Stimulated activated CD4-positive, alpha-beta T cell treated with anti-CD3 and anti-CD28 coated beads, Interleukin-4, amount 100 ng/mL, for 4 hours (primary cell): ENCODE data around the gene KCTD17.

Experiments
- DNase-seq, 2 experiments: peaks; one replicate each; pipeline ENCODE4 v3.0.0-alpha.2; 2020

Gene KCTD17

DNA sequence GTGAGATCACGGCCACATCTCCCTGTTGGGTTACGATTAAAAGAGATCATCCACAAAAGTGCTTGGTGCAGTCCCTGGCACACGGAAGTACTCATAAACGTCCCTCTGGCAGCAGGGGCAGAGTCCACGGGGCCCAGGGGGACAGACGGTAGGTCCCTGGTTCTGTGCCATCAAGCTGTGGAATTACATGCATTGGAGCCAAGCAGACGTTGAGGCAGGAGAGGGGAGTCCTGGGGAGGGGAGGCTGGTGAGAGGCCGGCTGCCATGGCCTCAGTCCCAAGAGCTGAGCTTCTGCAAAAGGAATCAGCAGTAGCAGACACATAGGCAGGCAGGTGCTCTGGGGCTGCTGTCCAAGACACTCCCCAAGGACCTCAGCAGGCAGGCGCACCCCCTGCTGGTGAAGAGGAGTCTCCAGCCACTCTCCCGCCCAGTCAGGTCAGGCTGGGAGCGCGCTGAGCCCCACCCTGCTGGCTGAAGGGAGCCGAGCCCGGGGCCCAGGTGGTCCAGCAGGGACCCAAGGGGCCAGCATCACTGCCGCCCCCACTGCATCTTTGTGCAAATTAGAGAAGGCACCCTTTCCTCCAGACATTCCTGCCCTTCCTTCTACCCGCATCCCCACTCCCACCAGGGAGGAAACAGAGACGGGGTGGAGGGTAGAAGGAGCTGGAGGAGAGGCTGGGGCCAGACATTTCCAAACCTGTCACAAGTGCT, 7.6 kb upstream of the KCTD17 start:
- DNase-seq = peak; percentile 28 to 50

DNA sequence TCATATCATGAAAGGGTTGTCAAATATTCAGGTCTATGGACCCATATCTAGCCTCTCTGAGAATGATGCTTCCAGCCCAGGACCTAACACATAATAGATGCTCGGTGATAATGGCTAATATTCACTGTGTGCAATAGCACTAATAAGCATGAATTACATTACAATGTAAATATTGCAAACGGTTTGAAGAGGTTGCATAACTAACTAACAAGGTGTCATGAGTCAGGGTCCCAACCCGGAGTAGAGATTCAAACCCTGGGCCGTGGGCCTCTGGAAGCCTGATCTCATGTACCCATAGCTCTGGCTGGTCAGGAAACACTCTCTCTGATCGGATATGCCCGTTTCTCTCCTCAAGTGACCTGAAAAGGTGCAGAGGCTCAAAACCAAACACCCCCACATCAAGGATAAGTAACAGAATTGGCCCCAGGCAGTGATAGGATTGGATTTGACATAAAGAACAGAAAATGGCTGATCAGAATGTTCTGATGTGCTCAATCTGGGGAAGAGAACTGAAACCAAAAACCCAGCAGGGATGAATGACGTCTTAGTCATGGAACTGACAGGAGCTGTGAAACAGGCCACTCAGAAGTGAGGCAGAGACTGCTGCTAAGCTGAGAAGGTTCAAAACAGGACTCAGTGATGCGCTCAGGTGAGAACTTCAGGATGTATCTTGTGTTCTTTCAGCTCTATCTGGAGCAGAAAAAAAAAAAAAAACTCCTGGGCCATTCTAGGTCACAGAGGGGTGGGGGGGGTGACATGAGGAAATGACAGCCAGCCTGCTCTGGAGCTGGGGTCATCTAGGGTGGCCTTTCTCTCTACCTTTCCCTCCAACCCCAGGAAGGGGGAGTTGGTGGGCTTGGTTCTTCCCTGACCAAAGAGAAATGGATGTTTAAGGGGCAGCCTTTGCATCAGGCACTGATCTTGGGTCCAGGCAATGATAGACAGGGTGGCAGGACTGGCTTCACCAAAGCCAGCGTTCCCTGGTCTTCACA, 6.6 kb upstream of the KCTD17 start:
- no peak for DNase-seq

DNA sequence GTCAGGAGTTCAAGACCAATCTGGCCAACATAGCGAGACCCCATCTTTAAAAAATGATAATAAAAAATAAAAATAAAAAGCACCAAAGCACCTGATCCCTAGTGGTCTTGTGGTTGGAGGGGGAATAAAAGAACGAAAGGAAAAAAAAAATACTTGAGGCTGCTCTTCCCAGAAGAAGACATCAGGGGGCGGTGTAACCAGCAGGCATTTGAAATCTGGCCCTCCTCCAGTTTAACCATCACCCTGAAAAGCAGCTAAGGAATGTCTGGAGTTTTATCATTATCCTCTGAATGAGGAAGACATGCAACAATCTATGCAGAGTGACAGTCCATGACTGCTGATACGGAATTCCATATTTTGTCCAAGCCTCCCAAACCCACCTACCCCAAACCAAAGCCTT, 5.6 kb upstream of the KCTD17 start:
- no peak for DNase-seq

DNA sequence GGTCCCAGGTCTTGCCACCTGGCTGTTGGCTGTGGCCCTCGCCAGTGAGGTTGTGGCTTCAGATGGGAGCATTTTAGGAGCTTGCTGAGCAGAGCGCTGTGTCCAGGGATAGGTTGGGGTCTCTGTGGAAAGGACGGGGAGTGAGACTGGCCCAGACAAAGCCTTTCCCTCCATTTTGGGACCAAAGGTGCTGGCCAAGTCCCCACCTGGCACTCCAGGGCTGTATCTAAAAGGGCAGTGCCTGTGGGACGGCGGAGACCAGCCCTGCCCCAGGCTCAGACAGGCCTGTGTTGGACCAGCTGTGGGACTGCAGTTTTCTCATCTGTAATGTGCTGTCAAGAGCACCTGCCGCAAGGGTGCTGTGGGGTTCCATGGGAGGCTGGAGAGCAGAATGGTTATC, 5.0 kb upstream of the KCTD17 start:
- DNase-seq = no peak

DNA sequence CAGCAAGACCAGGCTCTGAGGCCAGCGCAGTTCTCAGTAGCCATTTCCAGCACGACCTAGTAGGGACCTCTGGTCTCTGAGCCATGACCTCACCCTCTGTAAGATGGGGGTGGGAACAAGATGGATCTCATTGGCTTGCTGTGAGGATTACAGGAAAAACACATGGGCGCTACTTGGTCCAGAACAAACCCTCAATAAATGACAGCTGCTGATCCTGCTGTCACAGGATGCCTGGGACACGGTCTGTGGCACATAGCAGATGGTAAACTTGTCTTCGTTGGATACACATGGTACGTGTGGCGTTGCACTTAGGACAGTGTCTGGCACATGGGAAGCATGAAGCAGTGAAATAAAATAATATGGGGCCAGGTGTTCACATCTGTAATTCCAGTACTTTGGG, 4.5 kb upstream of the KCTD17 start:
- no peak for DNase-seq

DNA sequence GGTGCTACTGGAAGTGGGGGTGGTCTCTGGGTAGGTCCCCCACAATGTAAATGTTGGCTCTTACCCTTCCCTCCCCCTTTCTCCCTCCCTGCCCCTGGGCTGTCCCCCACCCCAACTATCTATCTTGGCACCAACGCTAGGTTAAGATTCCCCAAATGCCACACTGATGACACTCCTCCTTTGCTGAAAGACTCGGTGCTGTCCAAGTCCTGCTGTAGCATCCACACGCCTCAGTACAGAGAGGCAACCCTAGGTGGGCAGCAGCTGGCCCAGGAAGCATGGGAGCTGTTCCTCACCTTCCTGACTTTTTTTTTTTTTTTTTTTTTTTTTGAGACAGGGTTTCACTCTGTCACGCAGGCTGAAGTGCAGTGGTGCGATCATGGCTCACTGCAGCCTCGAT, 3.4 kb upstream of the KCTD17 start:
- no peak for DNase-seq

DNA sequence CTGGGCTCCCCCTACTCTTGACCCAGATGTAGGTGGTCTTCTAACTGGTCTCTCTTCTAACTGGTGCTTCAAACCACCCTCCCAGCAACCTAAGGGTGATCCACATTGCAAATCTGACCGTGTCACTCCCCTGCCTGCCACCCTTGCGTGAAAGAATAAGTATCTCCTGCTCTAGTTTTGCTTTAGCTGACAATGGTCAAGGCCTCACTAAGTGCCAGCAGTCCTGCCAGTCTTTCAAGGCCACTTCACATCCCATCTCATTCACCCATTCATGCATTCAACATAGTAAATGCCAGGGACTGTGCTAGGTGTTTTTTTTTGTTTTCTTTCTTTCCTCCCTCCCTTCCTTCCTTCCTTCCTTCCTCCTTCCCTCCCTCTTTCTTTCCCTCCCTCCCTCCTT, 2.3 kb upstream of the KCTD17 start:
- DNase-seq = no peak

DNA sequence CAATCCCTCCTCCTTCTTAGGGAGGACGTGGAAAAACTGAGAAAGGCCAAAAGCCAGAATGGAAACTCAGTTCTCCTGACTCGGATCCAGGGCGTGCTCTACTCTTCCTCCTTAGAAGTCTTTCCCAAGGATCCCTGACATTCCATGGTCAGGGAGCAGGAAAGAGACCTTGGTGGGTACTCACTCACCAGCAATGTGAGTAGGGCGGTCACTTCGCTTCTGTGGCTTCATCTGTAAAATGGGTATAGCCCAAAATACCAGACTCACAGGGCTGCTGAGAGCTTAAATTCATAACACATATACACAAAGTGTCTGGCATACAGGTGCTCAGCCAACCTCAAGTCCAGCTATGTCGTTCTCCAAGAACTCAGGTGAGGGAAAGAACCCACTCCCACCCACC, 629 bp upstream of the KCTD17 start:
- no peak for DNase-seq

DNA sequence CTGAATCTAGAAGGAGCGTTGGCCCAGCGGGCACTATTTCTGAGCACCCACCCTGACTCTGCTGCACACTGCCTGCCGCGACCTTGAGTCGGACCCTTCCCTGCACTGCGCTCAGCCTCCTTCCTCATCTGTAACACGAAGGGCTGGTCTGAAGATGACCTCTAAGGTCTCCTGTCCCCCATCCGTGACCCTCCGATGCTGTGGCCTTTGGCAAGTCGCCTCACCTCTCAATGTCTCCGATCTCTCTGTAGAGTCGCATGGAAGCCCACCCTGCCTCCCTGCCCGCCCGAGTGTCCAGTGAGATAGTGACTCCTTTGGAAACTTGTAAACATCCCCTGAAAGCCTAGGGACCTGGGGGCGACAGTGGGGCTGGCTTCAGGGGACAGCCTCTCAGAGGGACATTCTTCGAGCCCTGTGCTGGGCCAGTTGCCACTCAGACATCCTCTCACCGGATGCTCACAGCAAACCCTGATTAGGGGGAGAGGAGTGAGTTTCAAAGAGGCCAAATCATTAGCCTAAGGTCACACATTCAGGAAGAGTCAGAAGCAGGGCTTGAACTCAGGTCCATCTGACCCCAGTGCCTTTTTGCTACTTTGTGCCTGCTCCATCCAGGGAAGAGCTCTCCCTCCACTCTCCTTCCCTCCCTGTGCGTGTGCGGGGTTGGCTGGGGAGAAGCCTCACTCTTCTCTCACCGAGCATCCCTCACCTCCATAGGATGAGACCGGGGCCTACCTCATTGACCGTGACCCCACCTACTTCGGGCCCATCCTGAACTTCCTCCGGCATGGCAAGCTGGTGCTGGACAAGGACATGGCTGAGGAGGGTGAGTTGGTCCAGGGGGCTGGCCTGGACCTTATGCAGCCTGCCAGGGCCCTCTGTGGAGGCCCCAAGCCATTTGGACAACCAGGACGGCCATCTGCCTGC, 1.1 kb downstream of the KCTD17 start:
- no peak for DNase-seq

DNA sequence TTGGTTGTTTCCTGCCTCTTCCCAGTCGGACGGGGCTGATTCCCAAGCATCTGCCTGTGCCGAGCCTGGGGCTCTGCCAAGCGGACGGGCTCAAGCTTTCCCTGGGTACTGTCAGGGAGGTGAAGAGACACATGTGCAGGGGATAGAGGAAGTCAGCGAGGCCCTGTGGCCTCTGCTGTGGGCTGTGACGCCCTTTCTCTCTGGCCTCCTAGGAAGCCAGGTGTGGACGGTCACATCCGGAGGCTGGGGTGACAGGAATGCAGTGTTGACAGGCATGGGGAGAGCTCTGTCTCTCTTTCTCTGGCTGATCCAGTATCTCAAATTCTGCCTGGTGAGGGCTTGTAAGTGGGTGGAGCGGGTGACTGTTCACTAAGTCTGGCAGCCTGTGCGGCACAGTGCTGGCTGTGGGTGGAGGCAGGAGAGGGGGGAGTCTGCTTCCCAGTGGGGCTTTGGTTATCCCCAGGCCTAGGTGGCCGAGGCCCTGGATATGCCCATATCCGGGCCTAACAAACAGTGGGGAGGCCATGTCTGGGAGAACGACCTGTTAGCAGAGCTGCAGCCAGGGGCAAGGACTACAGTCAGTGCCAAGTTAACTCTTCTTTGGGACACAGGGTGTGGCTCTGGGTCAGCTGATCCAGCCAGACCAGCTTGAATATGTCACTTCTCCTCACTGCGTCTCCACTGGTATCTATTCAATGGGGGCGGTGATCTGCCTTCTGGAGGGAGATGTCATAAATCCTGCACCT, 1.9 kb downstream of the KCTD17 start:
- DNase-seq = no peak

DNA sequence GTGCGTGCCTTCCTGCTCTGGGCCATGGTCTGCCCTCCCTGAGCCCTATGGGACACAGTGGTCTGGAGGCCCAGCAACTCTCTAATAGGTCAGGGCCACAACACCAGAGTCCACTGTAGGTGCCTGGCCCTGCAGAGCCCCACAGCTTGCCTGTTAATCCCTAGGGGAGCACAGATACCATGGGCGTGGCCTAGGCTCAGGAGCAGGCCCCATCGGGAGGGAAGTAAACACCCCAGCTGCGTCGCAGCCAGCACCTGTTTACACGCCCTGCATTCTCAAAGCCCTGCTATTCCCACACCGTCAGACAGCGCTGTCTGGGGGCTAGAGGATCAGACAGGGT, 2.5 kb downstream of the KCTD17 start:
- no peak for DNase-seq

DNA sequence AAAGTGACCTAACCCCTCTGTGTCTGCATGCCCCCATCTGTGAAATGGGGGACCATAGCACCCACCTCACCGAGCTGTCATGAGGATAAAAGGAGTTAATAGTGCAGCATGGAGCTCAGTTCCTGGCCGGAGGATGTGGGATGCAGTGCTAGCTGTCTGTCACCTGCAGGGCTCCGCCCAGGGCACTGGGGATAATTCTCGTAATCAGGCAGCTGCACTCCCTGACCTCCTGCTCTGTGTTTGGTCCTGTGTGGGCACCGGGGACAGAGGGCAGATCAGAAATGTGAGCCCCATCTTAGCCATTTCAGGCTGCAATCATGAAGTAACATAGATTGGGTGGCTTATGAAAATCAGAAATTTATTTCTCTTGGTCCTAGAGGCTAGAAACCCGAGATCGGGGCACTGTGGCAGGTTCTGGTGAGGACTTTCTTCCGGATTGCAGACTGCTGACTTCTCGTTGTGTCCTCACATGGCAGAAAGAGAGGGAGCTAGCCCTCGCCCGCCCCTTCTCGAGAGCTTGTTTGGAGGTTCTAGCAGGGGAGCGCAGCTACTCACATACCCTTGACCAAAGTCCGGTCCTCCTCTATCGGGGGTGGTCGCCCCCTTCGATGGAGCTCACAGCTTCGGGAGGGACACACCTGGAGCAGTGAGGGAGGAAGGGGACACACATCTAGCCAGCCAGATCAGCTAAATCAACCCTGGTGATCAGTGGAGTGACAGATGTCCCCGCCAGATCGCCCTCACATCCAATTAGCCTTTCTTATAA, 3.2 kb downstream of the KCTD17 start:
- no peak for DNase-seq

DNA sequence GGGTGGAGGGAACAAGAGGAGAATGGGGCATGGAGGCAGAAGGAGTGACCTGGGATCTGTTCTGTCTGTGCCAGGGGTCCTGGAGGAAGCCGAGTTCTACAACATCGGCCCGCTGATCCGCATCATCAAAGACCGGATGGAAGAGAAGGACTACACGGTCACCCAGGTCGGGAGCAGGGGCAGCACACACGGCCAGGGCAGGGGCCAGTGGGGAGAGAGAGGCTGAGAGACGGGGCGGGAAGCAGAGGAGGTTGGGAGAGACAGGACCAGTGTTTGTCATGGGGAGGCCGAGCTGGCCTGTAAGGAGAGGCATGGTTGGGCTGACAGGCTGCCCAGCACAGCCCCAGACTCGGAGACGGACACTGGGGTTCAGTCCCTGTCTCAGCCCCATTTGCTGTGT, 4.7 kb downstream of the KCTD17 start:
- no peak for DNase-seq

DNA sequence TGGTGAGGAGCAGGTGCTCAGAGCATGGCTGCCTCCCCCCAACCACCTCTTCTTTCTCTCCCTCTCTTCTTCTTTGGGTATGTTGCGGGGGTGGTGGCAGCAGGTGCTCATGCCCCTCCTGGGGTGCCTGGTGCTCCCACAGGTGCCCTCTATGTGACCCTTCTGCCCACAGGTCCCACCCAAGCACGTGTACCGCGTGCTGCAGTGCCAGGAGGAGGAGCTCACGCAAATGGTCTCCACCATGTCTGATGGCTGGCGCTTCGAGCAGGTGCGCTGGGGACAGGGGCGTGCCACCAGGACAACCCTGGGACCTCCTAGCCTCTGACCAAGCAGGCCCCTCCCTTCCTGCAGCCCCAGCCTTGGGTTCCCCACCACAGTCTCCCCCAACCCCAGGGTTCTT, 5.7 kb downstream of the KCTD17 start:
- no peak for DNase-seq

DNA sequence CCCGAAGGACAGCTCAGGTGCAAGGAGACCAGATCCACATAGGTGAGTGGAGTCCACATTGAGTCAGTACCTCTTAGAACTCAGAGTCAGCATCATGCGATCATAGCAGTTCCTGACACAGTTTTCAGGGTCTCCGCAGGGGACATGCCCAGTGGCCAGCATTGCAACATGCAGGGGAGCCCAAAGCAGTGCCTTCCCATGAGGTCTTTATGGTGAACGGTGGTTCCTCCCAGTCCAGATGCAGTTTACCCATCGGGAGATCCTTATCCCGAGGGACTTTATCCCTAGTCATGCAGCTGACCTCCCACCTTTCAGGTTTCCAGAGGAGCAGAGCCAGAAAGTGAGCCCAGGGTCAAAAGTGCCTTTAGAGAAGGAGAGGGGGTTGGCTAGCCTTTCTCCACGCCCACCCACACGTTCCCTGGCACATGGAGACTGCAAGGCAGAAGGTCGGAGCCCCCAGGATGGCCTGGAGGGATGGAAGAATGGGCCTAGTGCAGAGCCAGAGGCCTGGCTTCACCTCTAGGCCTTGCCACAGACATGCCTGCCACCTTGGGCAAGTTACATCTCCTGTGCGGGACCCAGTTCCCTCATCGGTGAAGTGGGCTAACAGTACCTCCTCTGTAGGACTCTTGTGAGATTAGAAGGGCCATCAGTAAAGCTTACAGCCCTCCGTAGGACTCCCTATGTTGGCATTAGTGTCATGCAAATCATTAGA, 6.4 kb downstream of the KCTD17 start:
- no peak for DNase-seq

DNA sequence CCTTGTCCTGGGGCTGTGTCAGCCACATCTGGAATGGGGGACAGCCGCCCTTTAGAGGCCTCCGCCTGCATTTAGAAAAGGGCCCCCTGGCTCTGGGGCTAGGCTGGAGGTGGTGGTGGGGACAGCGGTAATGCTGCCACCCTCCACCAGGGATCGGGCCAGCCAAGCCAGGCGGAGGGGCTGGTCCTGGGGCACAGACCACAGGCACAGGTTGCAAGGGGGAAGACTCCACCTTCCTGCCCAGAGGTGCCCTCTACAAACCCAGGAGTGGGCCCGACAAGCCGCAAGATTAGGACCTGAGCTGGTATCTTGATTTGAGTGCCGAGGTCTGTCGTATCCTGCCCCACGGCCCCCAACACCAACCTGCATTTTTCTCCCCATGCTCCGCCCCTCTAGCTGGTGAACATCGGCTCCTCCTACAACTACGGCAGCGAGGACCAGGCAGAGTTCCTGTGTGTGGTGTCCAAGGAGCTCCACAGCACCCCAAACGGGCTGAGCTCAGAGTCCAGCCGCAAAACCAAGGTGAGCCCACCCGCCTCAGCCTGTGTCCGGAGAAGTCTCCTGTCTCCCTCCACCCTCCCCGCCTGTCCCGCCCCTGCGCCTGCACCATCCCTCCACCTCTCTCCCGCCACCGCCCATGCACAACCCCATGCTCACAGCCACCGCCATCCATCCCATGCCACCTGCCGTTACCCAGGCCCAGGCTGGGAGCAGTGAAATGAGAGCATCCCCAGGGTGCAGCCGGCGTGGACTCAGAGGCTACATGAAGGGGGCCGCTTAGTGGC, 7.6 kb downstream of the KCTD17 start:
- no peak for DNase-seq

DNA sequence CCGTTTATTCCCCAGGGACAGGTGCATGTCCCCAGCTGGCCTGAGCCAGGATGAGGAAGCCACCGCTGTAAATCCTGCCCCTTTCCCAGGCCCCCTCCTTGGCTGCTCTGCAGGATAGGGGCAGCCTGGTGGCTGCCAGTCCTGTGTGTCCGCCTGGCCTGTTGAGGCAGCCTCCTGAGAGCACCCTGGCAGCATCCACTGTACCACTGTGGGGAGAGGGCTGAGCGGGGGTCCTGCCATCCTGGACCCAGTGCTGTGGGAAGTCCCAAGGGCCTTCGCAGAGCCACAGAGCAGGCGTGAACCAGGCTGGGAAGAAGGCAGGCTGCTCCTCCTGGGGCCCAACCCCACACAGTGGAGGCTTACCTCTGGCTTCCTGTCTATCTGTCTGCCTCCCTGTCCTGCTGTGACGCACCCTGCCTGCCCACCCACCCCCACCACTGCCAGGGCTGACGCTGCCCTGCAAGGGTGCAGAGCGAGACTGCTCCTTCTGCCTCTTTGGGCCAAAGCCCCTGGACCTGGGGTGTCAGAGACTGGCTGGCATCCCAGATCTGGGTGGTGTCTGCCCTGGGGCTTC, 8.4 kb downstream of the KCTD17 start:
- DNase-seq = no peak

DNA sequence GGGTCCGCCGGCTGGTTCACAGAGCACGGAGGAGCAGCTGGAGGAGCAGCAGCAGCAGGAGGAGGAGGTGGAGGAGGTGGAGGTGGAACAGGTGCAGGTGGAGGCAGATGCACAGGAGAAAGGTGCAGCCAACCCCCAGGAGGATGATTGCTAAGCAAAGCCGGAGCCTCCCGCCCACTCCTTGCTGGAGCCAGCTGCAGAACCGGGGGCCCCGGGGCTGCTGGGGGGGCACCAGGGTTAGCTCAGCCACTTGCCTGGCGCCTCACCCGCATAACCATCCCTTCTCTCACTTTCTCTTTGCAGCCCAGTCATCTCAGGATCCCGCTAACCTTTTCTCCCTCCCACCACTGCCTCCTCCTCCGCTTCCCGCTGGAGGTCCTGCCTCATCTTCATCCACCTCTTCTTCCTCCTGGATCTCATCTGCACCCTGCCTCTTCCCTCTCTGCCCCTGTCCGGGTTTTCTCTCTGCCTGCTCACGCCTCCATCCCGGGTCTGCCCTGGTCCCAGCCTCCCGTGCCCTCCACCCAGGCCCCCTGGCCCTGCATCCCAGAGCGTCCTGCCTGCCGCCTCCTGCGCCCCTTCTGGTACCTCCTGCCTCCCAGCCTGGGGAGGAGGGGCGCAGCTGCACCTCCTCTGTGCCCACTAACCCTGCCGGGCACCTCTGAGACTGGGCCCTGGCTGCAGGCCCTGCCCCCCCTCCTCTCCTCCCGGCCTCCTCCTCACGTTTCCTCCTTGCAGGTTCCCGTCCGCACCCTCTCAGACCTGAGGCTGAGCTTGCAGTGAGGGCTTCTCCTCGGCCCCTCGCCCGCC, 9.5 kb downstream of the KCTD17 start:
- DNase-seq = peak in 1 of 2 experiments; percentile 48
